Breast epithelium (tissue), 3 donors: ENCODE results near the gene ATP1A1.

Source experiments
- POLR2A ChIP-seq: fragments of 450-650 bp; IDR thresholded peaks from one replicate; pipeline ENCODE4 v1.6.1; 2016; ENCODE audit warnings: antibody characterized with exemption, mild to moderate bottlenecking, moderate library complexity
- TF ChIP-seq, protein P1 (sequence below), 3 donors: fragments of 450-650 bp; IDR thresholded peaks; one replicate each; pipeline ENCODE4 v1.5.1; 2016 to 2017; ENCODE audit warnings: antibody characterized with exemption in 3 of 3, mild to moderate bottlenecking in 3 of 3, moderate library complexity in 3 of 3

DNA sequence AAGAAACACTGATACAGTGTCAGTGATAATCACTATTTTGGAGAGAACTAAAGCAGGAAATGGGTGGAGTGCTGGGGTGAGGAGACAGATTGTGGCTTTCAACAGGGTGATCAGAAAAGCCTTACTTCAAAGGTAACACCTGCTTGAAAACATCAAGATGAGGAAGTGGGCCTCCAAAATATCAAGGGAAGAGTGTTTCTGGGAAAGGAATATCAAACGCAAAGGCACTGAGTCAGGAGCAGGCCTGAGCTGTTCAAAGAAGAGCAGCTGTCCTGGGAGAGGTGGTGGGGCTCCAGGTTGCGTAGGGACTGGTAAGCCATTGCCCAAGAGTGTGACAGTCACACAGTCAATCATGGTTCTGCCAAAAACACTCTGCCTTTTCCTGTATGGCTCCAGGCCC is 47.1 kb upstream of the ATP1A1 start:
- TF ChIP-seq, protein P1, sequence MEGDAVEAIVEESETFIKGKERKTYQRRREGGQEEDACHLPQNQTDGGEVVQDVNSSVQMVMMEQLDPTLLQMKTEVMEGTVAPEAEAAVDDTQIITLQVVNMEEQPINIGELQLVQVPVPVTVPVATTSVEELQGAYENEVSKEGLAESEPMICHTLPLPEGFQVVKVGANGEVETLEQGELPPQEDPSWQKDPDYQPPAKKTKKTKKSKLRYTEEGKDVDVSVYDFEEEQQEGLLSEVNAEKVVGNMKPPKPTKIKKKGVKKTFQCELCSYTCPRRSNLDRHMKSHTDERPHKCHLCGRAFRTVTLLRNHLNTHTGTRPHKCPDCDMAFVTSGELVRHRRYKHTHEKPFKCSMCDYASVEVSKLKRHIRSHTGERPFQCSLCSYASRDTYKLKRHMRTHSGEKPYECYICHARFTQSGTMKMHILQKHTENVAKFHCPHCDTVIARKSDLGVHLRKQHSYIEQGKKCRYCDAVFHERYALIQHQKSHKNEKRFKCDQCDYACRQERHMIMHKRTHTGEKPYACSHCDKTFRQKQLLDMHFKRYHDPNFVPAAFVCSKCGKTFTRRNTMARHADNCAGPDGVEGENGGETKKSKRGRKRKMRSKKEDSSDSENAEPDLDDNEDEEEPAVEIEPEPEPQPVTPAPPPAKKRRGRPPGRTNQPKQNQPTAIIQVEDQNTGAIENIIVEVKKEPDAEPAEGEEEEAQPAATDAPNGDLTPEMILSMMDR (IDR thresholded peaks at IDR 0.05) = no peak
- TF ChIP-seq POLR2A = no peak
